ENCODE results near the gene TDRD5.

TDRD5 gene

DNA sequence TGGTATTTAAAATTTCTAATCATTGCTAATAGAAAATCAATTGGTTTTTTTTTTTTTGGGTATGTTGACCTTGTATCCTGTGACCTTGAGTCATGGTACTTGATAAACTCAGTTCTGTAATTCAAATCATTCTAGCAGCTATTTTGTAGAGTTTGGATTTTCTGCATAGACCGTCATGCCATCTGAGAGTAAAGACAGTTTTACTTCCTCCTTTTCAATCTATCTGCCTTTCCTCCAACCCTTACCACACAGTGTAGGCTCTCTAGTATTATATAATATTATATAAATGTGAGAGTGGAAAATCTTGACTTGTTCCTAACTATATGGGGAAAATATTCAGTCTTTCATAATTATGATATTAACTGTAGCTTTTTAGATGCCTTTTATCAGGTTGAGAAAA lies 7.0 kb downstream of the TDRD5 start:
- in situ Hi-C loops (cut with HindIII; ENCODE audit: low sequenced_read_pairs) = no loop called here
- TF ChIP-seq, protein P1, sequence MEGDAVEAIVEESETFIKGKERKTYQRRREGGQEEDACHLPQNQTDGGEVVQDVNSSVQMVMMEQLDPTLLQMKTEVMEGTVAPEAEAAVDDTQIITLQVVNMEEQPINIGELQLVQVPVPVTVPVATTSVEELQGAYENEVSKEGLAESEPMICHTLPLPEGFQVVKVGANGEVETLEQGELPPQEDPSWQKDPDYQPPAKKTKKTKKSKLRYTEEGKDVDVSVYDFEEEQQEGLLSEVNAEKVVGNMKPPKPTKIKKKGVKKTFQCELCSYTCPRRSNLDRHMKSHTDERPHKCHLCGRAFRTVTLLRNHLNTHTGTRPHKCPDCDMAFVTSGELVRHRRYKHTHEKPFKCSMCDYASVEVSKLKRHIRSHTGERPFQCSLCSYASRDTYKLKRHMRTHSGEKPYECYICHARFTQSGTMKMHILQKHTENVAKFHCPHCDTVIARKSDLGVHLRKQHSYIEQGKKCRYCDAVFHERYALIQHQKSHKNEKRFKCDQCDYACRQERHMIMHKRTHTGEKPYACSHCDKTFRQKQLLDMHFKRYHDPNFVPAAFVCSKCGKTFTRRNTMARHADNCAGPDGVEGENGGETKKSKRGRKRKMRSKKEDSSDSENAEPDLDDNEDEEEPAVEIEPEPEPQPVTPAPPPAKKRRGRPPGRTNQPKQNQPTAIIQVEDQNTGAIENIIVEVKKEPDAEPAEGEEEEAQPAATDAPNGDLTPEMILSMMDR (IDR thresholded peaks at IDR 0.05; ENCODE audit: low read depth, low read length) = no peak
- no peak overlapping the region for H3K4me3 ChIP-seq (ENCODE audit: low read depth, low read length)
- DNase-seq (ENCODE audit: low read depth, low spot score) = no peak

DNA sequence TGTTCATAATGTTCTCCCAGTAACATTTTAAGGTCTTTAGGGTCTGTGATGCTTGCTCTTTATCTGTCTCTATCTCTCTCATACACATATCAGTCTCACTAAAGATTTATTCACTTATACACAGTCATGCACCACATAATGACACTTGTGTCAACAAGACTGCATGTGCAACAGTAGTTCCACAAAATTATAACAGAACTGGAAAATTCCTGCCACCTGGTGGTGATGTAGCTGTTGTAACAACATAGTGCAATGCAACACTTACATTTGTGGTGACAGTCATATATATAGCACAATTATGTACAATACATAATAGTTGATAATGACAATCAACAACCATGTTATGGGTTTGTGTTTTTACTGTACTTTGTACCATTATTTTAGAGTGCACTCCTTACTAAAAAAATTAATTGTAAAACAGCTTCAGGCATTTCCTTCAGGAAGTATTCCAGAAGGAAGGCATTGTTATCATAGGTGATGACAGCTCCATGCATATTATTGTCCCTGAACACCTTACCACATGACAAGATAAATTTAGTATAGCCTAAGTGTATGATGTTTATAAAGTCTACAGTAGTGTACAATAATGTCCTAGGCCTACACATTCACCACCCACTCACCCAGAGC lies 8.1 kb downstream of the TDRD5 start:
- H3K4me3 ChIP-seq (ENCODE audit: low read depth, low read length) = no peak overlapping the region
- TF ChIP-seq, protein P1 (IDR thresholded peaks at IDR 0.05; ENCODE audit: low read depth, low read length) = peak; percentile 38
- in situ Hi-C loops (cut with HindIII; ENCODE audit: low sequenced_read_pairs) = no loop called here
- peak; percentile 10 for DNase-seq (ENCODE audit: low read depth, low spot score)

DNA sequence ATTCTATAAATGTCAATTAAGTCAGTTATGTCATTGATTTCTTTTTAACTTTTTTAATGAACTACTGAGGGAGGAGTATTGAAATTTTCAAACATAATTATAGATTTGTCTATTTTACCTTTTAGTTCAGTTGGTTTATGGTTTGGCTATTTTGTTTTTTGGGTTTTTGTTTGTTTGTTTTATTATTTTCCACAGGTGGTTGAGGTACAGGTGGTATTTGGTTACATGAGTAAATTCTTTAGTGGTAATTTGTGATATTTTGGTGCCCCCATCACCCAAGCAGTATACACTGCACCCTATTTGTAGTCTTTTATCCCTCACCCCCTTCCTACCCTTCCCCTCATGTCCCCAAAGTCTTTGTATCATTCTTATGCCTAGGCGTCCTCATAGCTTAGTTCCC lies 9.5 kb downstream of the TDRD5 start:
- in situ Hi-C loops (cut with HindIII; ENCODE audit: low sequenced_read_pairs) = no loop called here
- no peak overlapping the region for H3K4me3 ChIP-seq (ENCODE audit: low read depth, low read length)
- TF ChIP-seq, protein P1 (IDR thresholded peaks at IDR 0.05; ENCODE audit: low read depth, low read length) = no peak
- DNase-seq (ENCODE audit: low read depth, low spot score) = no peak

DNA sequence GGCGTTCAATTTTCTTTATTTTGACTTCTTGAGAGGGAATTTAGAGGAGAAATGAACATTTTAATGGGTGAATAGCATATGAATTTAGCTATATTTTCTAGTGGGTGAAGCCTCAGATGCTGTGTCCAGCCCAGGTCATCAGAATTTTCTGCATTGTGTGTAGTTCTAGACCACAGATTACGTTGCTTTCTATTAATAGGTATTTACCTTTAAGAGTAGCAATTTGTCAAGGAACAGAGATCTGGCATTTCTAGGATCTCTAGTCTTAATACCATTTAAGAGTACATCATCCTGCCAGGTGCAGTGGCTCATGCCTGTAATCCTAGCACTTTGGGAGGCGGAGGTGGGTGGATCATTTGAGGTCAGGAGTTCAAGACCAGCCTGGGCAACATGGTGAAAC lies 20.7 kb downstream of the TDRD5 start:
- TF ChIP-seq, protein P1 (IDR thresholded peaks at IDR 0.05; ENCODE audit: low read depth, low read length) = no peak
- in situ Hi-C loops (cut with HindIII; ENCODE audit: low sequenced_read_pairs) = no loop called here
- DNase-seq (ENCODE audit: low read depth, low spot score) = no peak
- H3K4me3 ChIP-seq (ENCODE audit: low read depth, low read length) = no peak overlapping the region

DNA sequence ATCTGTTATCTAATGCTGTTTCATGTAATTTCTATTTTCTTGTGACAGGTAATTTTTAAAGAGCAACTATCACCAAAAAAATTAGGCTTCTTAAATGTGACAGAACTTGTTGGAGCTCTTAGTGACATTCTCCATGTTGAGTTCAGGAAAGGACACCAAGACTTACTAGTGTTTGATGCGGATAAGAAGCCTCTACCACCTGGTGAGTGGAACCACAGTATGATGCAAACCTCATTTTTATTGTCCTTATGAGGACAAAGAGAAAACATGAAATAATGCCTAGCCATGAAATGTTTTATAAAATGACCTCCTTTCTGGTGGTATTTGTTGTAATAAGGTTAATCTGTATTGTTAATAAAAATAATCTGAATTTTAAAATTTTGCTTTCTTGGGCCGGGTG lies 39.1 kb downstream of the TDRD5 start:
- TF ChIP-seq, protein P1 (IDR thresholded peaks at IDR 0.05; ENCODE audit: low read depth, low read length) = no peak
- no peak overlapping the region for H3K4me3 ChIP-seq (ENCODE audit: low read depth, low read length)
- in situ Hi-C loops (cut with HindIII; ENCODE audit: low sequenced_read_pairs) = no loop called here
- no peak for DNase-seq (ENCODE audit: low read depth, low spot score)

DNA sequence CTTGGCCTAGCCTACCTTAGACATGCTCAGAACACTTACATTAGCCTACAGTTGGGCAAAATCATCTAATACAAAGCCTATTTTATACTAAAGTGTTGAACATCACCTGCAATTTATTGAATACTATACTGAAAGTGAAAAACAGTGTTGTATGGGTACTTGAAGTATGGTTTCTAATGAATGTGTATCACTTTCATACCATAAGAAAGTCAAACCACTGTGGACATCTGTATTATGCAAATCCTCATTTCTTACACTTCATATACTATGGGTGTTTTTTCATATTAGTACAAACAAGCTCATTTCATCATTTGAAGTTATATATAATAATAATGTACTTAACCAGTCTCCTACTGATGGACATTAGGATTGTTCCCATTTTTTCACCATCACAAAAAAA lies 41.2 kb downstream of the TDRD5 start:
- no peak overlapping the region for H3K4me3 ChIP-seq (ENCODE audit: low read depth, low read length)
- DNase-seq (ENCODE audit: low read depth, low spot score) = no peak
- in situ Hi-C loops (cut with HindIII; ENCODE audit: low sequenced_read_pairs) = no loop called here
- TF ChIP-seq, protein P1 (IDR thresholded peaks at IDR 0.05; ENCODE audit: low read depth, low read length) = no peak
